Measurements from ENCODE around the gene MAPK9.
"Not testable (repeated sequence)": the region's sequence is repeated elsewhere in the genome, so short reads cannot be mapped to it uniquely, and the experiment has no call there.

Gene MAPK9

DNA sequence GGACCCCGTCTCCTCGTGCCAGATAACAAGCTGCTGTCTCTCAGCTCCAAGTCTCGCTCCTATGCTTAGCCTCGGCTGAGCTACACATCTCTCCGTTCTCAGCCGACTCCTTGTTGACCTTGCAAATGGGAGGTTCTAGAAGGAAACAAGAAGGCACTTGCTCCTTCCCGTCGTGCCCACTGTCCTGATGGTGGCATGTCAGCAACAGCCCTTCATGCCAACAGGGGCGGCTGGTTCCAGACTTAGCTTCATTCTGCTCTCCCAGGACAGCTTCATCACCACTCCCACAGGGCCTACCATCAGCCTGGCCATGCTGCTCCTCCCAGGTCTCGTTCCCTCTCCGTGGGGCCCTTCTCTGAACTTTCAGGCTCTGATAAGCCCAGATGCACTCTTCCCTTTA lies 69.8 kb downstream of the MAPK9 start:
- DNase-seq, result no peak

DNA sequence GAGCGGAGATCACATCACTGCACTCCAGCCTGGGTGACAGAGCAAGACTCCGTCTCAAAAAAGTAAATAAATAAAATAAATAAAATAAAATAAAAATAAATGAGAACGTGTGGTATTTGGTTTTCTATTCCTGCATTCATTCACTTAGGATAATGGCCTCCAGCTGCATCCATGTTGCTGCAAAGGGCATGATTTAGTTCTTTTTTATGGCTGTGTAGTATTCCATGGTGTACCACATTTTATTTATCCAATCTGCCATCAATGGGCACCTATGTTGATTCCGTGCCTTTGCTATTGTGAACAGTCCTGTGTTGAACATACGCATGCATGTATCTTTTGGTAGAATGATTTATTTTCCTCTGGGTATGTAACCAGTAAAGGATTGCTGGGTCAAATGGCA lies 74.1 kb downstream of the MAPK9 start:
- no peak for DNase-seq

DNA sequence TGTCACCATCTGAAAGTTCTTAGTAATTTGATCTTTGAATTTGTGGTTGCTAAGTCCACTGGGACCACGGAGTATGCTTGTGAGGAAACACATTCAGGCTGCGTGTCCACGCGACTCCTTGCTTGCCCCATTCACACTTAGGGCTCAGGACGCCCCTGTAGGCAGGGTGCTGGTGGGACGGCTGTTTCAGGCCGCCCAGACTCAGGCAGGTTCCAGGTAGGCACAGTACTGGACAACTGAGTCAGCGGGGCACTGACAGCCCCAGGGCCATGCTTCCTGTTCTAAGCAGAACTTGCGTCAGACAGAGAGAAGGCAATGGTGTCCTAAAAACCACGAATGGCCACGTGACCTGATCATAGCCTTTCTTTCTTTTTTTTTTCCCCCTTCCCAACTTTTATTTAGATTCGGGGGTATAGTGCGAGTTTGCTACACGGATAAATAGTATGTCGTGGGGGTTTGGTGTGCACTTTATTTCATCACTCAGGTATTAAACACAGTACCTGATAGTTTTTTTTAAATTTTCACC lies 75.2 kb downstream of the MAPK9 start:
- no peak for DNase-seq

DNA sequence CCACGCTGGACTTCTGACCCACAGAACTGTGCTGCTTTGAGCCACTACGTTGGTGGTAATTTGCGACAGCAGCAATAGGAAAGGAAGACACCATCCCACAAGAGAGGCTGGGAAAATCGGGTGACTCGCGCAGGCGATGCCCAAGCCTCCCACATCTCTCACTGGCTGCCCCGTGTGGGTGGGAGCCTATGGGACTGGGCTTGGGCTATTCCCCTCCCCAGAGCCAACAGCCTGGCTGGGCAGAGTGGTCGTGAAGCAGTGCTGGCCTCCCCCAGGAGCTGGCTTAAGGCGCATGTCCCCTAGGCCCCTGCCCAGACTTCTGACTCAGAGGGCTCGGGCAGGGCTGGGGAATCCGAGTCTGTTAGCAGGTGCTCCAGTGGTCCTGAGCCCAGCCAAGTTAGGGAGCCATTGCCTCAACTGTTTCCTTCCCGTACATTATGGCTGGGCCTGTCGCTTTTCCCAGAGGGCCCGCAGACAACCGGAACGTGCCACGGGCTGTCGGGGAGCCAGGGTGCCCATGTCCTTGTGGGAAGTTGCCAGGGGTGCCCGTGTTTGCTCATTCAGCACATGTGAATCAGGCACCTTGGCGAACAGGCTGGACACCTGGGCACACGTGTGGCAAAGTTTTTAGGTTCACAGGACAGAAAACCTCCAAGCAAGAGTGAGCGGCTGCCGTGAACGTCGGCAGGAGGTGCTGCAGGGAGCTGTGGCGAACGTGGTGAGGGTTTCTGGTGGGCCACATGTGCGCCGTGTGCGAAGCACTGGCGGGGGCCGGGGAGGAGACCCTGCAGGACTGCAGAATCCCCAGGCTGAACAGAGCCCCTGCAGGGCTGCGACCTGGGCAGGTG lies 75.9 kb downstream of the MAPK9 start:
- DNase-seq, result no peak

DNA sequence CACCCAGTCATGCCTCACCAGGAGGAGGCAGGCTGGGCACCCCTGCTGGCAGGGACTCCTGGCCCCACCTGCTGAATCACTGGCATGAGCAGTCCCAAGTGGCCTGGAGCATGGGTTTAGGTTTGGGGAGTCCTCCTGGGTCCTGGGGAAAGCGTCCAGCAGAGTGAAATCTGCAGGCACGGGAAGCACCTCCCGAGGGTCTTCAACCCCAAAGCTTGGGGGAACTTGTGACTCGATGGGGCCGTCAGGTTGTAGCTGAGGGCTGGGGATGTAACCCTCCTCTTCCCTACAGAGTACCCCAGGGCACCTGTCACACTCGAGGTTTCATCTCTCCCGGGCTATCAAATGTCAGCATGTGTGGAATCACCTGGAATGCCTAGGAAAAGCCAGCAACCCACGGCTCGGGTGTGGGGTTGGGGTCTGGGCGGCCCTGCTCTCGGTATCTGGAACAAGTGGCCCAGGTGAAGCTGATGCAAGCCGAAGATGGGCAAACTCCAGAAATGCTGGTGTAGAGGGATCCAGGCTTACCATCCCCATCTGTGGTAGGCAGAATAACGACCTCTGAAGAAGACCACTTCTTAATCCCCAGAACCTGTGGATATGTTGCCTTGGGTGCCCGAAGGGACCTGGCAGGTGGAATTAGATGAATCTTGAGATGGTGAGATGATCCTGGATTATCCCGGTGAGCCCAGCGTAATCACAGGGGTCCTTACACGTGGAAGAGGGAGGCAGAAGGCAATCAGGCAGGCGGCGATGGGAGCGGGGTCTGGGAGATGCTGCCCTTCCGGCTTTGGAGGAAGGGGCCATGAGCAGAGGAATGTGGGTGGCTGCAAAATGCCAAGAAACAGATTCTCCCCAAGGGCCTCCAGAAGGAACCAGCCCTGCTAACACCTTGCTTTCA lies 76.8 kb downstream of the MAPK9 start:
- DNase-seq, result no peak

DNA sequence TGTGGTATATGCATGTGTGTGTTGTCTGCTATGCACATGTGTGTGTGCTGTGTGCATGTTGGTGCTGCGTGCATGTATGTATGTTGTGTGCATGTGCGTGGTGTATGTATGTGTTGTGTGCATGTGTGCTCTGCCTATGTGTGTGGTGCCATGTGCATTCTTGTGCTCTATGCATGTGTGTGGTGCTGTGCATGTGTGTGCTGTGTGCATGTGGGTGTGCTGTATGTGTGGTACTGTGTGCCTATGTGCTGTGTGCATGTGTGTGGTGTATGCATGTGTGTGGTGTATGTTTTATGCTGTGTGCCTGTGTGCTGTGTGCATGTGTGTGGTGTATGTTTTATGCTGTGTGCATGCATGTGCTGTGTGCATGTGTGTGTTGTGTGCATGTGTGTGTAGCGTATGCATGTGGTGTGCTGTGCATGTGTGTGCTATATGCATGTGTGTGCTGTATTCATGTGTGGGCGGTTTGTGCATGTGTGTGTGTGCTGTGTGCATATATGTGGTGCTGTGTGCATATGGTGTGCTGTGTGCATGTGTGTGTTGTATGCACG lies 78.2 kb downstream of the MAPK9 start:
- no peak for DNase-seq

DNA sequence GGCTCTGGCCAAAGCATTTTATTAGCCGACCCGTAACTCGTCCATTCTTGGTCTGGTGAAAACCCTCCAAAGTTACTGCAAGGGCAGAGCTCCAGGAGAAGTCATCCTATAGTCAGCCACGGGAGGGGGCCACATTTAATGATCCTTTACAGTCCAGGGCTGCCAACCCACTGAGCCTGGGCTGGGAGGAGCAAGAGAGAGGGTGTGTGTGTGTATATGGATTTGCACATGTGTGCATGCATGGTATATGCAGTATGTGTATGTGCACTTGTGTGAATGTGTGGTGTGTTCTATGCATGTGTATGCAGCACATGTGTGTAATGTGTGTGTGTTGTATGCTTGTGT lies 78.7 kb downstream of the MAPK9 start:
- DNase-seq, result no peak

DNA sequence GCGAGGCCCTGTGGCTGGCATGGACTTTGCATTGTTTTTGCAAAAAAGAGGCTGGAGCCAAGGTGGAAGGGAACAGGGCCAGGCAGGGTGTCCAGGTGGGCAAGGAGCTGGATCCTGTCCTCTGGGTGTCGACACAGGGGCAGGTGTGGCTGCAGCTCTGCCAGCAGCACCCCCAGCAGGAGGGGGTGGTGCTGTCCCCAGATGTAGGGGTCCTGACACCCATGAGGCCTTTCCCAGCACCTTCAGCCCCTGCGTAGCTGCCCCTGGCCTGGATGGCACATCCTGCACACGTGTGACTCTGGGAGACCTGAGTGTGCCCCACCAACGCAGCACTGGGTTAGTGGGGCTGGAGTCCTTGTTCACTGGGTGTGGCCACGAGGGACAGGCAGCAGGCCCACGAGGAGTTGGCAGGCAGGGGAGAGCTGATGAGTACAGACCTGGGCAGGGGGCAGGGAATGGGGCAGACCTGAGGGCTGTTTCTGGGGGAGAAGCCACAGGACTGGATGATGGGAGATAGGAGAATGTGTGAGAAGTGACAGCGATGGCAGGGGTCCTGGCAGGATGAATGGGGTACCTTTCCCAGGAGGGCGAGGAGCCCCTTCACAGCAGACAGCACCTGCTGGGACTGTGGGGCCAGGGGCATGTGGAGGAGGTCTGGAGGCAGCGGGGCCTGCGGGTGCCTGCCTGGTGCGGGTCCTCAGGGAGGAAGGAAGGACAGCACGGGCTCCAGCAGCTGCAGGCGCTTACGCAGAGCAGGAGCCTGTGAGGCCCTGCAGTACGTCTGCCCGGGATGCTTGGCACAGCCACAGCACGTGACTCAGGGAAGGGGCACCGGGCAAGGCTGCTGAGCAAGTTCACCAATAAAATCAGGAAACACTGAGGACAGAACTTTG lies 79.3 kb downstream of the MAPK9 start:
- no peak for DNase-seq

DNA sequence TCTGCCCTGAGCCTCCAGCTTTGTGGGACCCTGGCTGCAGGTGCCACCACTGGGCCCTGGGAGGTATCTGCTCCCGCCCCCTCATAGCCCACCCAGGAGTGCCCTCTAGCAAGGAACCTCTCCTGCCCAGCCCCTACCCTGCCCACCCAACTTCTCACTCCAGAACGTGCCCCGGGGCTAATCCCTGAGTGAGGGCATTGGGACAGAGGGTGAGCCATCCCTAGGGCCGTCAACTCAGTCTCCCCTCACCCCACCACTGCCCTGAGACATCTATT lies 80.2 kb downstream of the MAPK9 start:
- DNase-seq, result no peak

DNA sequence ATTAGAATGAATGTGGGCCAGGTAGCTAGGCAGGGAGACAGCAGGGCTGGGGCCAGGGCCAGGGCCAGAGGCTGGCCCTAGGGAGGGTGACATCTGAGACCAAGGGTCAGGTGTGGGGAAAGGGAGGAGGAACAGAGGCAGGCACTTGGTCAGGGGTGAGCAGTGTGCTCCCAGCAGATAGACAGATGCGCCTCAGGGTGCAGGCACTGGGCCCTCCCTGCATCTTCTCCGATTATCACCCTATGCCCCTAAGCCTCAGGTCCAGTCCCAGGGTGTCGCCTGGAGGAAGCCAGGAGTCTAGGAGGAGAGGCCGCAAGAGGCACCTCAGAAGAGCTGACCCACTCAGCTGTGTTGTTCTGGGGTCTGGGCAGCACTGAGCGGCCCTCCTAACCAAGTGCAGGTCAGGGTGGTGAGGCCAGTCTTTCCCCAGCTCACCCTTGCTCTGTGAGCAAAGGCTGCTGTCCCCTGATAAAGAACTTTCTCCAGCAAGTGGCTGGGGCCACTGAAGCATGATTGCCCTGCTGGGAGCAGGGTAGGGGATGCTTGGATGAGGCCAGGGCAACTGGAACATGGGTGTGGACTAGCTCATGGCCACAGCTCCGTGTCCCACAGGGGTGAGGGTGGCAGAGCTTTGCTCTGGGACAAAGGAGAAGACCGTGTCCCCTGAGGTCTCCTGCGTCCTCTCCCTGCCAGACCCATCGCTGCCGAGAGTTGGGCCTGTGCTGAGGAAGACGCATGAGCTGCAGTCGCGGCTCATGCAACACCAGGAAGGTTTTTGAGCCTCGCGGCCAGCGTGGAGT lies 80.7 kb downstream of the MAPK9 start:
- DNase-seq, result no peak

DNA sequence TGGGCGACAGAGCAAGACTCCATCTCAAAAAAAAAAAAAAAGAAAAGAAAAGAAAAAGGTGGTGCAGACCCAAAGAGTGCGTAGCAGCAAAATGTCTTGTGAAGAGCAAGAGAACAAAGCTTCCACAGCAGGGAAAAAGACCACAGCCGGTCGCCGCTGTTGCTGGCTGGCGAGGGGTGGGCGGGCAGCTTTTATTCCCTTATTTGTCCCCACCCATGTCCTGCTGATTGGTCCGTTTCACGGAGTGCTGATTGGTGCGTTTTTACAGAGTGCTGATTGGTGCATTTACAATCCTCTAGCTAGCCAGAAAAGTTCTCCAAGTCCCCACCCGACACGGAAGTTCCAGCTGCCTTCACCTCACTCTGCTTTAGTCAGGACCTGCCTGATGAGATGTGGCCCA lies 81.8 kb downstream of the MAPK9 start:
- not testable (repeated sequence) for DNase-seq

DNA sequence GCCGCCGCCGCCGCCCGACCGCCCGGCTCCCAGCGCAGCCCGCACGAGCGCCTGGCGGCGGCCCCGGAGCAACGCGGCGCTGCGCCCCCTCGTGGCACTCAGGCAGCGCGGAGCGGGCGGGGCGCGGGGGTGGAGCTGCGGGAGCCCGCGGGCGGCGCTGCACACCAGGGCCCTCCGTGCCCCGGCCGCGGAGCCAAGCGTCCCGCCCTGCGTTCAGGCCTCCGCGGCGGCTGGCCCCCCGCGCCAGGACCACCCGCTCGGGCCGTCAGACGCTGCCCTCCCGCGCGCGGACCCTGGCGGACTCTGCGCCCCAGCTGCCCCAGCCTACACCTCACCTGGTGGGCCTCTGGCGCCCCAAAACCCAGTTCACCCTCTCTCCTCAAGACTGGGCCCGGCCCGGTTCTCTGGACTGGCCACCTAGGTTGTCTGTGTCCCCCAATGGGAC lies 82.7 kb downstream of the MAPK9 start, which contains the start of gene RASGEF1C:
RASGEF1C (minus strand) TSS at position 75 of the 445 bp plus-strand sequence. CDS start 71,159 bp downstream, outside the sequence.
- peak; percentile 12 for DNase-seq

DNA sequence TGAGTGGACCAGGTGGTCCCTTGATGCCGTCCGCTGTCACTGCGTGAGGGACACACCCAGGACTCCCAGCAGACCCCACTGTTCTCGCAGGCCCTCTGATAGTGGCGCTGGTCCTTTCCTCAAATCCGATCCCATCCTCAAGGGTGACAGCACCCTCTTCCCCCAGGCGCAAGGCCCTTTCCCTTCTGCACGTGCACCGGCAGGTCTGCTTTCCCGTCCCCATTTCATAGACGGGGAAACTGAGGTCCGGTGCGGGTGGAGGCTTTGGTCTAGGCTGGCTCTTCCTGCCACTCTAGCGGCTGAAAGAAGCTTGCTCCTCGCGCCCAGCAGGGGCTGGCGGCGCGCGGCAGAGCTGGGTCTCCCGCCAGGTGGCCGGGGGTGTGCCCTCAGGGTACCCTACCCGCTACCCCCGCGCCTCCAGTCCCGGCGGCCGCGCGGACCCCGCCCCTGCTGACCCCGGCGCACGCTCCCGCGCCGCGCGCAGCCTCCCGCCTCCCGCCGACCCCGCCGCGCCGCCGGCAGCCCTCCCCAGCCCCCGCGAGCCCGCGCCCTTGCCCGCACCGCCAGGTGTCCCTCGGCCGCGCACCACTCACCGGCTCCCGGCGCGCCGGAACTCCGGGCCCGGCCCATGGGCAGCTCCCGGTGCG lies 83.3 kb downstream of the MAPK9 start:
- no peak for DNase-seq

DNA sequence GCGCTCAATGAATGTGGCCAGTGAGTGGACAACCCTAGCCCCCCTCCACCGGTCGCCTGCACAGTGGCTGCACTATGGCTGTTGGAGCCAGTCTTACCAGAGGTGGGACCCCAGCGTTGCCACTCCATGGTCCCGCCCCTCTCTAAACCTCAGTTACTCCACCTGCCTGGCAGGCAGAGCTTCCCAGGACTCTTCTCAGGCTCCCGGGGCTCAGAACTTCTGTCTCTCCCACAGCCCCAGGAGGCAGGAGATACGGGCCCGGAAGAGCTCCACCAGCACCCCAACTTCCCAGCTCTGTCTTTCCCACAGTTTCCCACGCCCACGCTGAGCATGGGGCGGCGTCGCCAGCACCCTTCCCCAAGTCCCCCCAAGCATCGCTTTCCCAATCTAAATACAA lies 83.8 kb downstream of the MAPK9 start:
- no peak for DNase-seq

DNA sequence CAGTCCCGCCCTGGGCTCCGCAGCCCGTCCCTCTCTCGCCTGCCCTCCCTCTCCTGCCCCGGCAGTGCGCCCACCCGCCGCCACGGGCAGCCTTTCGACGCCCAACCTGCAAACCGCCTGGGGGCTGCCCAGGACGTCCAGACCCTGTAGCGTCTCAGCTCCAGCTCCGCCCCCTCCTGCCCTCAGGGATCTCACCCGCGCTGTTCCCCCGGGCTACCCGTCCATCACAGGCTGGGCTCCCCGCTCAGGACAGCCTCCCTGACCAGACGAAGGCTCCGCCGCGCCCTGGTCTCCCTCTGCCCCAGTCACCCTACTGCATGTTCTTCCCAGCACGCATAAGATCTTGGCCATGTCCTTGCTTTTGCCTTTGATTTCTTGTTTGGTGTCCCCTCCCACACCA lies 84.3 kb downstream of the MAPK9 start:
- no peak for DNase-seq

DNA sequence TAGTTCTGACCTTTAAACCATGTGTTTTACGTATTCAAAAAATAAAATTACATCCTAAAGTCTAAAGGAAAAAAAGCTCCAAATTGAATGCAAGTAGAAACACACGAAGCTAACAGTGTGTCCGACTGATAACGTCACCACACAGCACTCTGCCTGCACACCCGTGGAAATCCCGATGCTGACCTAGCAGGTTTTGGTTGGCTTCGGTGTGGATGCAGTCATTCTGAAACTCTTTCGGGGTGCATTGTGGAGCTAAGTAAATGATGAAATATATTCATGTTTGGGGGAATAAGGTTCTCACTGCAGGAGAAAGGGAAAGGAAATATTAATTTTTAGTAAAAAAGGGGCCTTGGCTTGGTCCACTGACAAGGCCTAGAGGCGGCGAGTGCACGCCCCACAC lies 84.9 kb downstream of the MAPK9 start:
- DNase-seq, result no peak

DNA sequence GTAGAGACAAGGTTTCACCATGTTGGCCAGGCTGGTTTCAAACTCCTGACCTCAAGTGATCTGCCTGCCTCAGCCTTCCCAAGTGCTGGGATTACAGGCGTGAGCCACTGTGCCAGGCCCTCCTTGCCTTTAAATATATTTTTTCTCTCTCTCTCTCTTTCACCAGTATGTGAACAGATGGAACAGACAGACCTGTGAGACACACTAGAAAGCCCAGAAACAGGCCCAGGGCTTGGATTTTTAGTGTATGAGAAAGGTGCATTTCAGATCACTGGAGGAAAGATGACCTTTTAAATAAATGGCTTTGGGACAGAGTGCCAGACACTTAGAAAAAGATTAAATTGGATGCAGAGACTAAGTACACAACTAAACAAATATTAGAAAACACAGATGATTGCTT lies 86.0 kb downstream of the MAPK9 start:
- no peak for DNase-seq

DNA sequence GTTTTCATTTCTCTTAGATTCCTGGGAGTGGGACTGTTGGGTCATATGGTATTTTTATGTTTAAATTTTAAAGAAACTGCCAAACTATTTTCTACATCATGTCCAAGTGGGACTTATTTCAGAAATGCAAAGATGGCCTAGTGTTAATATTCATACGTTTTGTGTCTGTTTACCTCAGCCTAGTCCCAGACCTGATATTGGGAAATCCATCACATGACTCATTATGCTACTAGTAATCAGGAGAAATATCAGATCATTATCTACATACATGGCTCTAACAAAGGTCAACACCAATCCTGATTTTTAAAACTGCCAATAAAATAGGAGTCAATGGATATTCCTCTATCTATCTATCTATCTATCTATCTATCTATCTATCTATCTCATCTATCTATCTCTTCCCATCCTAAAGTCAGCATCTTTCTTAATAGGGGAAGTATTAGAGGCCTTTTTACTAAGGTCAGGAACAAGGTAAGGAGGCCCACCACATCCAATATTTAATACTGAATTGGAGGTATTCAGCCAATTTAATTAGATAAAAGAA lies 87.5 kb downstream of the MAPK9 start:
- DNase-seq, result no peak

DNA sequence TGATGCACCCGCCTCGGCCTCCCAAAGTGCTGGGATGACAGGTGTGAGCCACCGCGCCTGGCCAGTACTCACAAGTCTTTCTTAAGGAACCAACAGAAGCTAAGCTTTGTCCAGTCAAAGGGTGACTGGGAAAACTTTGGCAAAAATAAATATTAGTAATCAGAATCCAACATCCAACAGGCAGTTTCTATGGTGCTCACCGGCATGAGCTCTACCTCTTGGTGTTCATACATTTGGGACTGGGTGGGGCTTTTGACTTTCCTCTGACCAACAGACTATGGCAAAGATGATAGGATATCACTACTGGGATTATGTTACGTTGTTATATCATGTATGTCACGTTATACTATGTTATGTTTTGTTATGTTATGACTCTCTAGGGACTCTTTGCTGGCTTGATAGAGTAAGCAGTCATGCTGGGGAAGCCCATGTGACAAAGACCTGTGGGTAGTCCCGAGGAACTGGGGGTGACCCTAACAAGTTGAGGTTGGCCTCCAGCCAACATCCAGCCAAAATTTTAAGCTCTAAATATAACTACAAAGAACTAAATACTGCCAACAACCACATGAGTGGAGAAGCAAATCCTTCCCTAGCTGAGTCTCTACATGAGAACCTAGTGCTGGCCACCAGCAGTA lies 88.8 kb downstream of the MAPK9 start:
- no peak for DNase-seq

All from amniotic stem cell (primary cell).